Activated T-helper 17 cell treated with anti-CD3 and anti-CD28 coated beads, Interleukin-2, amount 50 U/mL, for 72 hours (primary cell): ENCODE data around the gene U2AF1L4. TPM values are rescaled to one million over a fixed set of nuclear protein-coding genes. Genes with fewer than 3 reads are reported as not detected.
"Not testable (repeated sequence)": the region's sequence is repeated elsewhere in the genome, so short reads cannot be mapped to it uniquely, and the experiment has no call there.

Experiments
- ATAC-seq: fragments of 150-1000 bp; cut with Tn5 transposase; replicated peaks from 2 replicates; pipeline ENCODE4 v1.10.0; 2021; ENCODE audit warnings: mild to moderate bottlenecking, moderate library complexity
- H3K27ac Mint-ChIP-seq: one replicate; pipeline ENCODE4 v1.8.0; 2022; ENCODE audit warnings: mixed read lengths
- H3K27me3 Mint-ChIP-seq: one replicate; pipeline ENCODE4 v1.8.0; 2022; ENCODE audit warnings: mixed read lengths
- H3K36me3 Mint-ChIP-seq: one replicate; pipeline ENCODE4 v1.8.0; 2022; ENCODE audit warnings: low read depth, mild to moderate bottlenecking, mixed read lengths
- H3K4me1 Mint-ChIP-seq: one replicate; pipeline ENCODE4 v1.8.0; 2022; ENCODE audit warnings: mixed read lengths
- H3K4me3 Mint-ChIP-seq: one replicate; pipeline ENCODE4 v1.8.0; 2022; ENCODE audit warnings: mild to moderate bottlenecking, mixed read lengths
- H3K9me3 Mint-ChIP-seq: one replicate; pipeline ENCODE4 v1.8.0; 2022; ENCODE audit warnings: mixed read lengths
- total RNA-seq, 2 donors: library from RNA; stranded (reverse); gene quantifications; one replicate each; pipeline ENCODE4 v1.2.3, GENCODE V29; 2022

The U2AF1L4 gene
- total RNA-seq, 2 donors from 2014 or later: 17.8 to 21.6 TPM

DNA sequence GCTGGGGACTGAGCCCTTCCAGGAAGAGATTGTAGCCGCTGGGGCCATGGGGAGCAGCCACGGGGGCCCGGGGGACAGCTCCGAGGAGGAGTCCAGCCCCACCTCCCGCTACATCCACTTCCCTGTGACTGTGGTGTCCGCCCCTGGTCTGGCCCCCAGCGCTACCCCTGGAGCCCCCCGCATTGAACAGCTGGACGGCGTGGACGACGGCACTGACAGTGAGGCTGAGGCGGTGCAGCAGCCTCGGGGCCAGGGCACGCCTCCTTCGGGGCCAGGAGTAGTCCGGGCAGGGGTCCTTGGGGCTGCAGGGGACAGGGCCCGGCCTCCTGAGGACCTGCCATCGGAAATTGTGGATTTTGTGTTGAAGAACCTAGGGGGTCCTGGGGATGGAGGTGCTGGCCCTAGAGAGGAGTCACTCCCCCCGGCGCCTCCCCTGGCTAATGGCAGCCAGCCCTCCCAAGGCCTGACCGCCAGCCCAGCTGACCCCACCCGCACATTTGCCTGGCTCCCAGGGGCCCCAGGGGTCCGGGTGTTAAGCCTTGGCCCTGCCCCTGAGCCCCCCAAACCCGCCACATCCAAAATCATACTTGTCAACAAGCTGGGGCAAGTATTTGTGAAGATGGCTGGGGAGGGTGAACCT, 12.6 kb downstream of the U2AF1L4 start:
- H3K4me3 Mint-ChIP-seq: no peak overlapping the region
- H3K36me3 Mint-ChIP-seq: peaks cover 88% of the 10 kb centered on the region
- H3K27me3 Mint-ChIP-seq: no peaks in the 10 kb centered on the region
- peaks cover 31% of the 10 kb centered on the region for H3K4me1 Mint-ChIP-seq
- no peak for ATAC-seq
- no peaks in the 10 kb centered on the region for H3K9me3 Mint-ChIP-seq
- H3K27ac Mint-ChIP-seq: no peak overlapping the region

DNA sequence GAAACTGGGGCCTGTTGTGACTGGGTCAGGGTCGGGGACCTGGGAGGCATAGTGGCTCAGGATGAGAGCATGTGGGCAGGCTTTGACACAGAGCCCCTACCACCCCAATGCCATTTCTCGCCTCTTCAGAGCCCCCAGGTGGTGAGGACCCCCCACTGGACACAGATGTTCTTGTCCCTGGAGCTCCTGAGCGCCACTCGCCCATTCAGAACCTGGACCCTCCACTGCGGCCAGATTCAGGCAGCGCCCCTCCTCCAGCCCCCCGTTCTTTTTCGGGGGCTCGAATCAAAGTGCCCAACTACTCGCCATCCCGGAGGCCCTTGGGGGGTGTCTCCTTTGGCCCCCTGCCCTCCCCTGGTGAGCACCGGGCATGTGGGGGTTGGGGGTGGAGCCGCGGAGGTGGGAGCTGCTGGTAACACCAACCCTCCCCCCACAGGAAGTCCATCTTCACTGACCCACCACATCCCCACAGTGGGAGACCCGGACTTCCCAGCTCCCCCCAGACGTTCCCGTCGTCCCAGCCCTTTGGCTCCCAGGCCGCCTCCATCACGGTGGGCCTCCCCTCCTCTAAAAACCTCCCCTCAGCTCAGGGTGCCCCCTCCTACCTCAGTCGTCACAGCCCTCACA, 13.3 kb downstream of the U2AF1L4 start:
- Mint-ChIP-seq H3K4me1 (peaks cover 26% of the 10 kb centered on the region), H3K9me3 (no peaks in the 10 kb centered on the region), H3K36me3 (peaks cover 88% of the 10 kb centered on the region), H3K4me3 (no peak overlapping the region), H3K27me3 (no peaks in the 10 kb centered on the region), H3K27ac (no peak overlapping the region)
- ATAC-seq: no peak

DNA sequence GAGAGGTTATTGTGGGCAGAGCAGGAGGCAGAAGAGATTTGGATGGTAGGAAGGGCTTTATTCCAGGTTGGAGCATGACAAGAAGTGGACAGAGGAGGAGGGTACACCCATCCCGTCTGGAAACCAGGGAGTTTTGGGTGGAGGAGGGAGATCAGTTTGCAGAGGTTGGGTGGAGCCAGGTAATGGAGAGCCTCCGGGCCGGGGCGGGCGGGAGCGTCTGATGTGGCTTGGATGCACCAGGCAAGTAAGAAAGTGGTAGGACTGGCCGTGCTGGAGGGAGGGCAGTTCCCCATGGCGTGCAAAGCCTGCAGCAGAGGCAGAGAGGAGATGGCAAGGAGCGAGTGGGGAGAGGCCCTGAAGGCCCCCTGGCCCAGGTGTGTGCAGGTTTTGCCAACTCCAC, 13.9 kb downstream of the U2AF1L4 start:
- H3K27ac Mint-ChIP-seq: peak overlapping the region; percentile 74
- ATAC-seq: peak; percentile 13

DNA sequence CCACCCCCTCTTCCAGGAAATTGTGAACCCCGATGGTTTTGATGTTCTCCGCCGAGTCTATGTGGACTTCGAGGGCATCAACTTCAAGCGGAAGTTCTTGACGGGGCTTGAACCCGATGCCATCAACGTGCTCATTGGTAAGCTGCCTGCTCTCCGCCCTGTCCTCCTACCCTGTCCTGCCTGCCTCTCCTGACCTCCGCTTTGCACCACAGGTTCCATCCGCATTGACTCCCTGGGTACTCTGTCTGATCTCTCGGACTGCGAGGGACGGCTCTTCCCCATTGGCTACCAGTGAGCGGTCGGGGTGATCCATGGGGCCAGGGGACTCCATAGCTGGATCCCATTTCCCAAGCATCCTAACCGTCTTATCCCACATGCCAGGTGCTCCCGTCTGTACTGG, 14.9 kb downstream of the U2AF1L4 start:
- Mint-ChIP-seq H3K9me3 (no peaks in the 10 kb centered on the region), H3K4me1 (peaks cover 17% of the 10 kb centered on the region), H3K4me3 (no peak overlapping the region), H3K27me3 (no peaks in the 10 kb centered on the region), H3K36me3 (peaks cover 88% of the 10 kb centered on the region), H3K27ac (peak overlapping the region; percentile 38)
- no peak for ATAC-seq

More for the DNA sequence above, 13.9 kb downstream of the U2AF1L4 start:
- Mint-ChIP-seq H3K4me3 (no peak overlapping the region), H3K36me3 (peaks cover 88% of the 10 kb centered on the region), H3K4me1 (peaks cover 23% of the 10 kb centered on the region), H3K9me3 (no peaks in the 10 kb centered on the region), H3K27me3 (no peaks in the 10 kb centered on the region)

DNA sequence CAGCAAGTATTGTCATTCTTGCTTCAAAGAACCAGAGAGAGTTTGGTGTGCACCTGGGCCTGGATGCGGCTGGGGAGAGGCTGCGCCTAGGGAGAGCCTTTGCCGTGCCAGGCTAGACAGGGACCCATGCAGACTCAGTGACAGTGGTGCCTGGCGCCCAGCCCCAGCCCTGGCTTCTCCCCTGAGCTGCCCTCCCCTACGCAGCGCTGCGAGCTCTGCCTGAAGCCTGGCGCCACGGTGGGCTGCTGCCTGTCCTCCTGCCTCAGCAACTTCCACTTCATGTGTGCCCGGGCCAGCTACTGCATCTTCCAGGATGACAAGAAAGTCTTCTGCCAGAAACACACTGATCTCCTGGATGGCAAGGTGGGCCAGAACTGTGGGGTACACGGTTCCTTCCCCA, 15.5 kb downstream of the U2AF1L4 start:
- H3K4me3 Mint-ChIP-seq: no peak overlapping the region
- H3K27ac Mint-ChIP-seq: peak overlapping the region; percentile 38
- no peaks in the 10 kb centered on the region for H3K9me3 Mint-ChIP-seq
- no peaks in the 10 kb centered on the region for H3K27me3 Mint-ChIP-seq
- peaks cover 15% of the 10 kb centered on the region for H3K4me1 Mint-ChIP-seq
- H3K36me3 Mint-ChIP-seq: peaks cover 88% of the 10 kb centered on the region
- no peak for ATAC-seq

DNA sequence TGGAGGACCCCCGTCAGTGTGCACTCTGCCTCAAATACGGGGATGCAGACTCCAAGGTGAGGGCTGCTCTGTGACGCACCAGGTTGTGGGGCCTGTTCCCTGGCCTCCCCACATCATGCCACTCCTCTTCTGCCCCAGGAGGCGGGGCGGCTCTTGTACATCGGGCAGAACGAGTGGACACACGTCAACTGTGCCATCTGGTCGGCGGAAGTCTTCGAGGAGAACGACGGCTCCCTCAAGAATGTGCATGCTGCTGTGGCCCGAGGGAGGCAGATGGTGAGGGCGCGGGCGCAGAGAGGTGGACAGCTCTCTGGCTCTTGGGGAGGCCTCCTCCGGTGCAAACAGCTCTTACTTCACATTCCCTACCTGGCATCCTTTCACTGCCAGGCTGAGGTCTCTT, 16.2 kb downstream of the U2AF1L4 start:
- Mint-ChIP-seq H3K36me3 (peaks cover 88% of the 10 kb centered on the region), H3K9me3 (no peaks in the 10 kb centered on the region), H3K27ac (no peak overlapping the region), H3K27me3 (no peaks in the 10 kb centered on the region), H3K4me1 (peaks cover 11% of the 10 kb centered on the region), H3K4me3 (no peak overlapping the region)
- no peak for ATAC-seq

DNA sequence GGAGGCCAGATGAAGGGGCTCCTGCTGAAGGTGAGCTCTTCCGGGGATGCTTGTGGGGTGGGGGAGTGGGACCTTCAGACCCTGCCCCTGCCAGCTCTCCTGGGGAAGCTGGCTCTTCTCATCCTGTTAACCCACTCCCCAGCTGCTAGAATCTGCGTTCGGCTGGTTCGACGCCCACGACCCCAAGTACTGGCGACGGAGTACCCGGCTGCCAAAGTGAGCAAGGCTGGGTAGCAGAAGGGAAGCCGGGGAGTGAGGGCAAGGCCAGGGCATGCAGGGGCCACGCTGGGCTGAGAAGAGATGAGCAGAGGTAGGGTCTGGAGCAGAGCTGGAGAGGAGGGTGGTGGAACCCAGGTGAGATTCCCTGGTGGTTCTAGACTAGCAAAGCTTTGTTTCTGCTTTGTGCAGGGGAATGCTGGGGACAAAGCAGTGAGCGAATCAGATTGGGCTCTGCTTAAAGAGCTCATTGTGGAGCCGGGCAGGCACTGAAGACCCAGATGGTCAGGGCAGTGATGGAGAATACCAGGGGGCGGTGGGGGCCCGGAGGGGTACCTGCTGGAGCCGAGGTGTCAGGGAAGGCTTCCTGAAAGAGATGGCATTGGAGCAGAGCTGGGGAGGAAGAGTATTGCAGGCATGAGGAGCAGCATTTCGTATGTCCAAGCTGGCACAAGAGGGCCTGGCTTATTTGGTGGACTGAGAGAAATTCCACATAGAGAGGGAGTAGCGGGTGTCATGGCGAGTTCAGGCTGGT, 17.1 kb downstream of the U2AF1L4 start:
- H3K4me3 Mint-ChIP-seq: no peak overlapping the region
- no peaks in the 10 kb centered on the region for H3K27me3 Mint-ChIP-seq
- H3K27ac Mint-ChIP-seq: peak overlapping the region; percentile 69
- H3K4me1 Mint-ChIP-seq: peaks cover 10% of the 10 kb centered on the region
- peaks cover 89% of the 10 kb centered on the region for H3K36me3 Mint-ChIP-seq
- no peaks in the 10 kb centered on the region for H3K9me3 Mint-ChIP-seq
- ATAC-seq: no peak

DNA sequence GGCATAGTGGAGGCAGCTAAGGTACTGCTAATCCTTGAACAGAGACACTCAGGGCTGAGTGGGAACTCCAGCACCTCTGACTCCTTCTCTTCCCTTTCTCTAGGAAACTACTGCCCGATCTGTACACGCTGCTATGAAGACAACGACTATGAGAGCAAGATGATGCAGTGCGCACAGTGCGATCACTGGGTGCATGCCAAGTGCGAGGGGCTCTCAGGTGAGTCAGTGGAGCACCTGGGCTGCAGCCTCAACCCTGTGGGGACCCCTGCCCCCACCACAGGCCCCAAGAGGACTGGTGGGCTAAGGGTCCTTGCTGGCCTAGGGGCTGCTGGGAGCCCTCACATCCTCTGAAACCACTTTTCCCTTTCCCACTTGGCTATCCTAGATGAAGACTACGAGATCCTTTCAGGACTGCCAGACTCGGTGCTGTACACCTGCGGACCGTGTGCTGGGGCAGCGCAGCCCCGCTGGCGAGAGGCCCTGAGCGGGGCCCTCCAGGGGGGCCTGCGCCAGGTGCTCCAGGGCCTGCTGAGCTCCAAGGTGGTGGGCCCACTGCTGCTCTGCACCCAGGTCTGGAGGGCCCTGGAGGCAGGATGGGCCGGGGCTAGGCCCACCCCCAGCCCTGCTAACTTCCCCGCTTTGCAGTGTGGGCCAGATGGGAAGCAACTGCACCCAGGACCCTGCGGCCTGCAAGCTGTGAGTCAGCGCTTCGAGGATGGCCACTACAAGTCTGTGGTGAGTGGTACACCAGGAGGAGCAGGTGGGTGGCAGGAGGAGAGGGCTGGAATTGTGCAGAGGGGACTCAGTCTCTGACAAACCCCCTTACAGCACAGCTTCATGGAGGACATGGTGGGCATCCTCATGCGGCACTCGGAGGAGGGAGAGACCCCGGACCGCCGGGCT, 17.9 kb downstream of the U2AF1L4 start:
- H3K27me3 Mint-ChIP-seq: no peaks in the 10 kb centered on the region

DNA sequence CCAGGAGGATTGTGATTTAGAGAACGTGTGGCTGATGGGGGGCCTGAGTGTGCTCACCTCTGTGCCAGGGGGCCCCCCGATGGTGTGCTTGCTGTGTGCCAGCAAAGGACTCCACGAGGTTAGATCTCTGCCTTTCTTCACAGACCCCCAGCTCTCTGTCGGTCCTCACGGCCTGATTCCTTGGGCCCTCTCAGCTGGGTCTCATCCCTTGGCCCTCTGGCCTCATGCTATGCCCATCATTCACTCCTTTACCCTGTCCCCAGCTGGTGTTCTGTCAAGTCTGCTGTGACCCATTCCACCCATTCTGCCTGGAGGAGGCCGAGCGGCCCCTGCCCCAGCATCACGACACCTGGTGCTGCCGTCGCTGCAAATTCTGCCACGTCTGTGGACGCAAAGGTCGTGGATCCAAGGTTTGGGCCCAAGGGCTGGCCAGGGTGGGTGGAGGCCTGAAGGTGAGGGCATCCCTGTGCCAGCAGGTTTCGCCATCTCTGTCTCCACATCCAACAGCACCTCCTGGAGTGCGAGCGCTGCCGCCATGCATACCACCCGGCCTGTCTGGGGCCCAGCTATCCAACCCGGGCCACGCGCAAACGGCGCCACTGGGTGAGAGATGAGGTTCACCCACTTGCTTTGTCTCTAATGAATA, 19.9 kb downstream of the U2AF1L4 start:
- H3K27me3 Mint-ChIP-seq: no peaks in the 10 kb centered on the region
- no peak overlapping the region for H3K27ac Mint-ChIP-seq
- no peak overlapping the region for H3K4me3 Mint-ChIP-seq
- no peaks in the 10 kb centered on the region for H3K9me3 Mint-ChIP-seq
- no peak for ATAC-seq
- peaks cover 5% of the 10 kb centered on the region for H3K4me1 Mint-ChIP-seq
- peaks cover 100% of the 10 kb centered on the region for H3K36me3 Mint-ChIP-seq

More for the DNA sequence above, 17.9 kb downstream of the U2AF1L4 start:
- peaks cover 10% of the 10 kb centered on the region for H3K4me1 Mint-ChIP-seq
- no peak overlapping the region for H3K4me3 Mint-ChIP-seq
- peaks cover 98% of the 10 kb centered on the region for H3K36me3 Mint-ChIP-seq
- H3K9me3 Mint-ChIP-seq: no peaks in the 10 kb centered on the region
- H3K27ac Mint-ChIP-seq: peak overlapping the region; percentile 69
- ATAC-seq: no peak

DNA sequence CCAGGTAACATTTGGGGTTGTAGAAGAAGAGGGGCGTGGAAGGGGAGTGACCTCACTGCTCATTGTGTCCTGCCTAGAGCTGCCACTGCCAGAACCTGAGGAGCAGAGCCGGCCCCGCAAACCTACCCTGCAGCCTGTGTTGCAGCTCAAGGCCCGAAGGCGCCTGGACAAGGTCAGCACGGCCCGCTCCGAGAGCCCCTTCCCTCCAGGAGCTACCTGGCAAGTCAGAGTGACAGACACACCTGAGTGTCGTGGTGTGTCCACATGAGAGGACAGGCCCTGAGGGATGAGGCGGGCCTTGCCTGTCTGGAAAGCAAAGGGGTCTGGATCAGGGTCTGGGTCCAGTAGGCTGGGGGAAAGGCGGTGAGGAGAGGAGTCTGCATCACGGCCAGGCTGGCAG, 20.7 kb downstream of the U2AF1L4 start:
- H3K9me3 Mint-ChIP-seq: no peaks in the 10 kb centered on the region
- peaks cover 100% of the 10 kb centered on the region for H3K36me3 Mint-ChIP-seq
- peaks cover 5% of the 10 kb centered on the region for H3K4me1 Mint-ChIP-seq
- H3K27me3 Mint-ChIP-seq: no peaks in the 10 kb centered on the region
- H3K27ac Mint-ChIP-seq: no peak overlapping the region
- ATAC-seq: no peak
- no peak overlapping the region for H3K4me3 Mint-ChIP-seq

DNA sequence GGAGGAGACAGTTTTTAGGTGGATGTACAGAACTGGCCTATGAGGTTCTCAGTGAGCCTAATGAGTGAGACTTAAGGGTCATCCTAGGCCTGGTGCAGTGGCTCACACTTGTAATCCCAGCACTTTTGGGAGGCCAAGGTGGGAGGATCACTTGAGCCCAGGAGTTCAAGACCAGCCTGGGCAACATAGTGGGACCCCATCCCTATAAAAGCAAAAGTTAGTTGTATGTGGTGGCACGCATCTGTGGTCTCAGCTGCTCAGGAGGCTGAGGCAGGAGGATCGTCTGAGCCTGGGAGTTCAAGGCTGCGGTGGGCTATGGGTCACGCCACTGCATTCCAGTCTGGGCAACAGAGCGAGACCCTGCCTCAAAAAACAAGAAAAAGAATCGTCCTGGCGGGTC, 21.1 kb downstream of the U2AF1L4 start:
- peaks cover 100% of the 10 kb centered on the region for H3K36me3 Mint-ChIP-seq
- H3K4me3 Mint-ChIP-seq, H3K27ac Mint-ChIP-seq, H3K27me3 Mint-ChIP-seq, H3K4me1 Mint-ChIP-seq, H3K9me3 Mint-ChIP-seq, ATAC-seq: not testable (repeated sequence)

DNA sequence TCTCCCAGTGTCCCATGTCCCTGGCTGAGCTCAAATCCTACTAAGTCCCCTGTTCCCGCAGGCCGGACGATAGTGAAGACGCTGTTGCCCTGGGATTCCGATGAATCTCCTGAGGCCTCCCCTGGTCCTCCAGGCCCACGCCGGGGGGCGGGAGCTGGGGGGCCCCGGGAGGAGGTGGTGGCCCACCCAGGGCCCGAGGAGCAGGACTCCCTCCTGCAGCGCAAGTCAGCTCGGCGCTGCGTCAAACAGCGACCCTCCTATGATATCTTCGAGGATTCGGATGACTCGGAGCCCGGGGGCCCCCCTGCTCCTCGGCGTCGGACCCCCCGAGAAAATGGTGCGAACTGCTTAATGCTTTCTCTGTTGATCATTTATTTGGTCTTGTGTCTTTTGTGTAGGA, 21.5 kb downstream of the U2AF1L4 start:
- no peaks in the 10 kb centered on the region for H3K9me3 Mint-ChIP-seq
- peaks cover 100% of the 10 kb centered on the region for H3K36me3 Mint-ChIP-seq
- H3K4me1 Mint-ChIP-seq: peaks cover 5% of the 10 kb centered on the region
- H3K27ac Mint-ChIP-seq: no peak overlapping the region
- H3K4me3 Mint-ChIP-seq: no peak overlapping the region
- no peak for ATAC-seq
- no peaks in the 10 kb centered on the region for H3K27me3 Mint-ChIP-seq

DNA sequence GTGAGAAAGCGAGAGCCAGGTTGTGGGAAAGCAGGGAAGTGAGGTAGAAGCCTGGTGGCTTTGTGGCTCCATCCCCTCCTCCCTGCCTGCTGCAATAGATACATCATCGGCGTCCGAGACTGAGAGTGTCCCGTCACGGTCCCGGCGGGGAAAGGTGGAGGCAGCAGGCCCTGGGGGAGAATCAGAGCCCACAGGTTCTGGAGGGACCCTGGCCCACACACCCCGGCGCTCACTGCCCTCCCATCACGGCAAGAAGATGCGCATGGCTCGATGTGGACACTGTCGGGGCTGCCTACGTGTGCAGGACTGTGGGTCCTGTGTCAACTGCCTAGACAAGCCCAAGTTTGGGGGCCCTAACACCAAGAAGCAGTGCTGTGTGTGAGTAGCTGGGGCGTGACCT, 22.3 kb downstream of the U2AF1L4 start:
- no peaks in the 10 kb centered on the region for H3K9me3 Mint-ChIP-seq
- H3K36me3 Mint-ChIP-seq: peaks cover 96% of the 10 kb centered on the region
- no peak for ATAC-seq
- H3K4me1 Mint-ChIP-seq: peaks cover 5% of the 10 kb centered on the region
- no peaks in the 10 kb centered on the region for H3K27me3 Mint-ChIP-seq
- peak overlapping the region; percentile 54 for H3K27ac Mint-ChIP-seq
- H3K4me3 Mint-ChIP-seq: peak overlapping the region; percentile 15

DNA sequence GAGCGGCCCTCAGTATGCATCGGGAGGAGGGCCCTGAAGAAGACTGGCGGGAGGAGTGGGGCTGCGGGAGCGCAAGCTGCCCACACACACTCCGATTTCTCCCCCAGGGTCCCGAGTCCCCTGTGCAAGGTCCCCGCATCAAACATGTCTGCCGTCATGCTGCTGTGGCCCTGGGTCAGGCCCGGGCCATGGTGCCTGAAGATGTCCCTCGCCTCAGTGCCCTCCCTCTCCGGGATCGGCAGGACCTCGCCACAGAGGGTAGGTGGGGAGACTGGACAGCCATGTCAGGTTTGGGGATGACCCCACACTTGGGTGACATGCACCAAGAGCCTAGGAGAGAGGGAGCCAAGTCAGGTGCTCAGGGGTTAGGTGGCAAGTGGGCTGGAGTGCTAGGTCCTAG, 22.8 kb downstream of the U2AF1L4 start:
- Mint-ChIP-seq H3K36me3 (peaks cover 92% of the 10 kb centered on the region), H3K27ac (peak overlapping the region; percentile 54), H3K27me3 (no peaks in the 10 kb centered on the region), H3K4me3 (peak overlapping the region; percentile 15), H3K4me1 (peaks cover 5% of the 10 kb centered on the region), H3K9me3 (no peaks in the 10 kb centered on the region)
- ATAC-seq: no peak
